Lung (tissue), 12 donors: Measurements from ENCODE around the gene MAOB. TPM values are rescaled to one million over a fixed set of nuclear protein-coding genes. Genes with fewer than 3 reads are reported as not detected.

Experiments used
- ATAC-seq: fragments of 200-7000 bp; cut with Tn5 transposase; one replicate; pipeline ENCODE4 v1.9.1; 2020; ENCODE audit warnings: moderate number of reproducible peaks; ENCODE audit not compliant: insufficient read depth, low FRiP score
- DNase-seq, 3 donors: peaks; one replicate each; pipeline ENCODE4 v3.0.0-alpha.2; 2013 to 2017
- H3K27ac ChIP-seq, 2 donors: one replicate each; pipeline ENCODE4 v1.5.1; 2013; ENCODE audit warnings: mild to moderate bottlenecking in 2 of 2, moderate library complexity in 2 of 2, control low read depth in 1 of 2, inconsistent platforms in 1 of 2, low read depth in 1 of 2, low read length in 1 of 2
- H3K27me3 ChIP-seq, 3 donors: one replicate each; pipeline ENCODE4 v1.5.1; 2013; ENCODE audit warnings: low read length in 2 of 3; ENCODE audit not compliant: control insufficient read depth in 3 of 3, insufficient read depth in 3 of 3
- H3K36me3 ChIP-seq, 4 donors: one replicate each; pipeline ENCODE4 v1.5.1; 2013; ENCODE audit warnings: low read length in 4 of 4, mild to moderate bottlenecking in 1 of 4, moderate library complexity in 1 of 4; ENCODE audit not compliant: control insufficient read depth in 4 of 4, insufficient read depth in 4 of 4
- H3K4me1 ChIP-seq, 5 donors: one replicate each; pipeline ENCODE4 v1.5.1; 2013; ENCODE audit warnings: low read length in 5 of 5, mild to moderate bottlenecking in 2 of 5, moderate library complexity in 1 of 5; ENCODE audit not compliant: control insufficient read depth in 5 of 5, insufficient read depth in 5 of 5
- H3K4me3 ChIP-seq: one replicate; pipeline ENCODE4 v1.5.1; 2013; ENCODE audit warnings: mild to moderate bottlenecking, control low read depth, moderate library complexity
- H3K9ac ChIP-seq, 2 donors: one replicate each; pipeline ENCODE4 v1.5.1; 2013; ENCODE audit warnings: low read length in 2 of 2, control low read depth in 1 of 2; ENCODE audit not compliant: insufficient read depth in 1 of 2
- H3K9me3 ChIP-seq, 4 donors: one replicate each; pipeline ENCODE4 v1.5.1; 2013; ENCODE audit warnings: low read length in 3 of 4, mild to moderate bottlenecking in 1 of 4, moderate library complexity in 1 of 4; ENCODE audit not compliant: control insufficient read depth in 4 of 4, insufficient read depth in 3 of 4
- WGBS, 2 donors: extraction: QIAGEN DNeasy Blood & Tissue Kit; methylation state at CpG; one replicate each; pipeline ENCODE4 v1.1.7; 2013; 5-methylcytosine and 5-hydroxymethylcytosine counted together
- polyA plus RNA-seq, 2 donors: library from polyadenylated mRNA; stranded (reverse); fragments of 200-250 nt; gene quantifications; one replicate each; pipeline ENCODE4 v1.2.1, GENCODE V29; 2013
- total RNA-seq, 2 donors: library from RNA; depleted of rRNA in 1 of 2; stranded (reverse); fragments of >200 nt in 1 of 2; gene quantifications; one replicate each; pipeline ENCODE4 v1.2.1, GENCODE V29; 2014 to 2021
- TF ChIP-seq, protein P1 (sequence below): IDR thresholded peaks from 2 replicates; pipeline ENCODE4 v1.5.1; 2012; ENCODE audit warnings: mild to moderate bottlenecking; ENCODE audit errors: control extremely low read depth, extremely low read depth
- donor health status: control.
- donor health status: control.
- donor health status: Bipolar disorder and iron deficiency.
- donor health status: healthy.
- donor health status: DM: yes; HTN: yes; CAD: no.

Gene MAOB
- total and polyA plus RNA-seq, 4 donors, result 5.6 to 19.6 (median 12.9) TPM

DNA sequence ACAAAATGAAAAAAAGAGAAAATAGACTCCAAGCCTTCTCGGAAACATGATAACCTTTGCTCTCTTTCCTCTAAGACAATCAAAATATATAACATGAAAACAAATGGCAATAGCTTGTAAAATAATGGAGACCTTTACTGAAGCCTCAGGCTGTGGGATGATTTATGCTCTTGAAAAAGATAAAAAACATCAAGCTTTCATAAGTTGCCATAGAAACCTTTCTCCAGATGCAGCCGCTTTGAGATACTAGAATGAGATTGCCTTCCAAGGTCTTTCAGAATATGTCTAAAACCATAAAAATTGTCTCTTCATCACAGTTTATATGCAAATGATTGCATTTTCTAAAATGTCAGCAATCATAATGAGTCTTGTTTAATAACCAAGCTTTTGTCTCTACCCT lies 31.6 kb downstream of the MAOB start:
- Histone ChIP-seq H3K36me3 (no peaks in the 10 kb centered on the region), H3K27ac (no peak overlapping the region), H3K27me3 (peaks cover 0 to 25% (median 23%) of the 10 kb centered on the region in 3 donors), H3K9me3 (no peaks in the 10 kb centered on the region), H3K9ac (no peak overlapping the region), H3K4me1 (peaks cover 0 to 3% (median 0%) of the 10 kb centered on the region in 5 donors), H3K4me3 (no peak overlapping the region)
- ATAC-seq (no peak), DNase-seq (no peak)
- 76 to 95% methylated on average over 2 of the region's 2 CpGs for WGBS, 2 donors
- TF ChIP-seq, protein P1, sequence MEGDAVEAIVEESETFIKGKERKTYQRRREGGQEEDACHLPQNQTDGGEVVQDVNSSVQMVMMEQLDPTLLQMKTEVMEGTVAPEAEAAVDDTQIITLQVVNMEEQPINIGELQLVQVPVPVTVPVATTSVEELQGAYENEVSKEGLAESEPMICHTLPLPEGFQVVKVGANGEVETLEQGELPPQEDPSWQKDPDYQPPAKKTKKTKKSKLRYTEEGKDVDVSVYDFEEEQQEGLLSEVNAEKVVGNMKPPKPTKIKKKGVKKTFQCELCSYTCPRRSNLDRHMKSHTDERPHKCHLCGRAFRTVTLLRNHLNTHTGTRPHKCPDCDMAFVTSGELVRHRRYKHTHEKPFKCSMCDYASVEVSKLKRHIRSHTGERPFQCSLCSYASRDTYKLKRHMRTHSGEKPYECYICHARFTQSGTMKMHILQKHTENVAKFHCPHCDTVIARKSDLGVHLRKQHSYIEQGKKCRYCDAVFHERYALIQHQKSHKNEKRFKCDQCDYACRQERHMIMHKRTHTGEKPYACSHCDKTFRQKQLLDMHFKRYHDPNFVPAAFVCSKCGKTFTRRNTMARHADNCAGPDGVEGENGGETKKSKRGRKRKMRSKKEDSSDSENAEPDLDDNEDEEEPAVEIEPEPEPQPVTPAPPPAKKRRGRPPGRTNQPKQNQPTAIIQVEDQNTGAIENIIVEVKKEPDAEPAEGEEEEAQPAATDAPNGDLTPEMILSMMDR, result no peak

DNA sequence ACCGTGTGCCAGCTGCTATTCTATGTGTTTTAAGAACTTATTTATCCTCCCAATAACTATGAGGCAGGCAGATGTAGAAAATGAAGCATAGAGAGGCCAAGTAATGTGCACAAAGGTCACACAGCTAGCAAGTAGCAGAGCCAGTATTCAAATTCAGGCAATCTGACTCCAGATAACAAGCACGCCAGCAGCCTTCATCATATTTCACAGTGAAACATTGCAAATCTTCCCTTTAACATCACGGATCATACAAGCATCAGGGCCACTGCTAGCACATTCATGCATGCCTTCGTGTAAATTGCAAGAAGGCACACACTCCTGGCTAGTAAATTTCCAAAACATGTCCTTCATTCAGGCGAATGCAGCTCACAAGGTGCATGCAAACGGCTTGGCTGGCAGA lies 33.1 kb downstream of the MAOB start:
- no peak overlapping the region for H3K9ac ChIP-seq
- DNase-seq, result no peak
- ATAC-seq, result no peak
- peaks cover 0 to 22% (median 21%) of the 10 kb centered on the region in 3 donors for H3K27me3 ChIP-seq
- TF ChIP-seq, protein P1, result no peak
- no peaks in the 10 kb centered on the region for H3K9me3 ChIP-seq
- WGBS, 2 donors, result 64 to 88% methylated on average over 6 of the region's 6 CpGs
- no peak overlapping the region for H3K27ac ChIP-seq
- H3K36me3 ChIP-seq, result no peaks in the 10 kb centered on the region
- no peak overlapping the region for H3K4me3 ChIP-seq
- peaks cover 0 to 3% (median 0%) of the 10 kb centered on the region in 5 donors for H3K4me1 ChIP-seq

DNA sequence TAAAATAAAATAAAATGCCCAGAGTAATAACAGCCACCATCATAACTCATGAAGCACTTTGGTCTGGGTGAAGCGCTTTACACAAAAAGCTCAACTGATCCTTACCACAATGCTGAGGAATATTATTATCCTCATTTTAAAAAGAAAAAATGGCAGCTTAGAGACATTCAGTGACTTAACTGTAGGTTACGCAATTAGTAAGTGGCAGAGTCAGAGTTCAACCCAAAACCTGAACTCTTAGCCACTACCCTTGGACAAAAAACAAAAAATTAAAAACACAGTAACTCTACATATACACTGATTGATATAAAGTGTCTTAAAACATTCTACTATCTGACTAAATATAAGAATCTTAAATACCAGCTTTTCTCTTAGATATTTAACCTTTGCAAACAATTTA lies 34.9 kb downstream of the MAOB start:
- TF ChIP-seq, protein P1, result no peak
- WGBS, 2 donors, result 87 to 100% methylated on average over 2 of the region's 2 CpGs
- H3K4me3 ChIP-seq, result no peak overlapping the region
- no peaks in the 10 kb centered on the region for H3K36me3 ChIP-seq
- ATAC-seq (no peak), DNase-seq (no peak)
- H3K4me1 ChIP-seq, result peaks cover 0 to 3% (median 0%) of the 10 kb centered on the region in 5 donors
- H3K27ac ChIP-seq, result no peak overlapping the region
- H3K9me3 ChIP-seq, result peaks cover 0 to 2% (median 0%) of the 10 kb centered on the region in 4 donors
- peaks cover 0 to 19% (median 14%) of the 10 kb centered on the region in 3 donors for H3K27me3 ChIP-seq
- H3K9ac ChIP-seq, result no peak overlapping the region

DNA sequence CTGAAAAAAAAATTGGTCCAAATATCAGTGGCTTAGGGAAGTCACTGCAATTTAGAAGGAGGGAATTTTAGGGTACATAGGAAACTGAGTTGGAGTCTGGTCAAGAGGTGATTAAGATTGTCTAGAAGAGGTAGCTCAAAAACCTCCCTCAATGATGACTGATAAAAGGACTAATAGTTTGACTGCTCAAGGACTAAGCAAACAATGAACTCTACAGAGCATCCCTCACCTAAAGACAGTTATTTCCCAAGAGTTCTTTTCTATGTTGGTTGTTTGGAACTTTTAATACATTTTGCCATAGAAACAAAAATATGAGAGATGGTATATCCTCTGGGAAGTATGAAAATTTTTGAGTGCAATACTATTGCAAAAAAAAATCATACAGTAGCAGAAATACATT lies 35.7 kb downstream of the MAOB start:
- Histone ChIP-seq H3K4me3 (no peak overlapping the region), H3K9me3 (peaks cover 0 to 2% (median under 1%) of the 10 kb centered on the region in 4 donors), H3K27me3 (peaks cover 0 to 14% (median 13%) of the 10 kb centered on the region in 3 donors), H3K9ac (no peak overlapping the region), H3K4me1 (peaks cover 0 to 3% (median 0%) of the 10 kb centered on the region in 5 donors), H3K36me3 (no peaks in the 10 kb centered on the region), H3K27ac (no peak overlapping the region)
- TF ChIP-seq, protein P1, result no peak
- no peak for DNase-seq
- ATAC-seq, result no peak
